ENCODE results near the gene CDH15. TPM values are rescaled to one million over a fixed set of nuclear protein-coding genes. Genes with fewer than 3 reads are reported as not detected.

Gene CDH15
- total and polyA plus RNA-seq, 9 of the 15 experiments (the other 6 are each of a cell fraction or from before 2014, with no cell fraction given) = 0.07 to 0.18 TPM; not detected in 7

DNA sequence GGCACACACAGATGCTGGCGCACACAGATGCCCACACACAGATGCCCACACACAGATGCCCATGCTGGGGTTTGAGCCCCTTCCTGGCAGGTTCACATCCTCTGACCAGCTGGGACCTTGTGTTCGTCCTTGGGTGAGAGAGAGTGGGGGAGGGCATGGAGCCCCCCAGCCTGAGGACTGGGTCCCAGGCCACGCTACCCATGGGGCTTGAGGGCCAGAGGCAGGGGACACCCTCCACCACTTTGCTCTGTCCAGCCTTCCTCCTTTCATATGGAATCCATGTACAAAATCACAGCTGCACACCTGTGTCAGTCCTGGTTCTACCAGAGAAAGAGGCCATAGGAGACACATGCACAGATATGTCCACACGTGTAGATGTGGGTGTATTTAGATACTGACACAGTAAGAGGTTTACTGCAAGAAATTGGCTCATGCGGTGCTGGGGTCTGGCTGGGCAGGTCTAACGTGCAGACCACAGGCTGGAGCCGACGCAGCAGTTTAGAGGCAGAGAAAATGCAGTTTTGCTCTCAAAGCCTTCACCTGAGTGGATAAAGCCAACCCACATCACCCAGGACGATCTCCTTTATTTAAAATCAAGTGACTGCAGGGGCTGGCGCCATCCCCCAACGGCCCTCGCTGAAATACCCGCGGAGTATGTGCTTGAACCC, 17.9 kb downstream of the CDH15 start:
- no TSS peak for BruUV-seq (replicated peaks)
- CTCF ChIA-PET (ENCODE audit: low intra/inter-chr PET ratio) = no interaction called here
- FAIRE-seq (no peak), ATAC-seq (no peak), DNase-seq (ENCODE audit: extremely low read depth in 1 of 4, low spot score in 3 of 4) (no peak)
- peaks cover 0 to 62% of the 10 kb centered on the region in 2 experiments; a peak in 4 of 5 replicates for H3K4me1 ChIP-seq (replicated peaks in 1 of 2; ENCODE audit: control insufficient read depth in 2 of 2, insufficient read depth in 2 of 2, low read length in 2 of 2)
- no peak overlapping the region for H3K27ac ChIP-seq (ENCODE audit: extremely low read depth, low read depth, low read length)
- H3K9me1 ChIP-seq (ENCODE audit: control insufficient read depth, insufficient read depth, low read length) = peaks cover 3% of the 10 kb centered on the region
- H4K20me1 ChIP-seq (replicated peaks; ENCODE audit: control insufficient read depth, insufficient read depth, low read length) = no peaks in the 10 kb centered on the region; the same call in 1 of the 2 replicates
- H3K9me3 ChIP-seq (replicated peaks; ENCODE audit: control insufficient read depth, insufficient read depth, low read depth, low read length) = no peaks in the 10 kb centered on the region
- H3K79me2 ChIP-seq (ENCODE audit: control insufficient read depth, insufficient read depth, low read length) = no peaks in the 10 kb centered on the region
- no peak overlapping the region for H3K4me3 ChIP-seq
- H3K36me3 ChIP-seq (ENCODE audit: control insufficient read depth, insufficient read depth, low read length) = no peaks in the 10 kb centered on the region
- POLR2A ChIA-PET = interaction anchor here (0.5 kb wide), 1 partner anchor 338 kb away, joined by 3 read pairs; no protein-coding TSS in a partner anchor
- H3K9ac ChIP-seq (ENCODE audit: insufficient read depth in 1 of 2, low read depth in 2 of 2, low read length in 2 of 2) = no peak overlapping the region
- 0 out of 2 replicates have a peak, but pooled peaks have one; percentile 18 for TF ChIP-seq ZNF263 (CRISPR knock-in tag; IDR thresholded peaks at IDR 0.05; ENCODE audit: borderline replicate concordance)
- no peak for TF ChIP-seq ZNF583 (CRISPR knock-in tag; IDR thresholded peaks at IDR 0.05)
- TF ChIP-seq, protein P1, sequence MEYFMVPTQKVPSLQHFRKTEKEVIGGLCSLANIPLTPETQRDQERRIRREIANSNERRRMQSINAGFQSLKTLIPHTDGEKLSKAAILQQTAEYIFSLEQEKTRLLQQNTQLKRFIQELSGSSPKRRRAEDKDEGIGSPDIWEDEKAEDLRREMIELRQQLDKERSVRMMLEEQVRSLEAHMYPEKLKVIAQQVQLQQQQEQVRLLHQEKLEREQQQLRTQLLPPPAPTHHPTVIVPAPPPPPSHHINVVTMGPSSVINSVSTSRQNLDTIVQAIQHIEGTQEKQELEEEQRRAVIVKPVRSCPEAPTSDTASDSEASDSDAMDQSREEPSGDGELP (CRISPR knock-in tag; IDR thresholded peaks at IDR 0.05; ENCODE audit: borderline replicate concordance) = 0 out of 2 replicates have a peak, but pooled peaks have one; percentile 24
- peak; percentile 58; the same call in 1 of the 2 replicates for TF ChIP-seq ZNF121 (CRISPR knock-in tag; conservative IDR thresholded peaks at IDR 0.05)
- intact Hi-C loops (cut with micrococcal nuclease) = no loop called here
- in situ Hi-C loops (cut with MboI) = no loop called here
- 39% methylated on average over 12 of the region's 14 CpGs for WGBS (ENCODE audit: insufficient coverage, low coverage, missing lambda C conversion rate)
- no peak overlapping the region for H2AFZ ChIP-seq (ENCODE audit: low read depth, low read length)
- H3K4me2 ChIP-seq (ENCODE audit: insufficient read depth, low read length) = no peak overlapping the region
- peaks cover 0 to 17% of the 10 kb centered on the region in 2 experiments; a peak in 2 of 5 replicates for H3K27me3 ChIP-seq (ENCODE audit: control insufficient read depth in 2 of 2, insufficient read depth in 2 of 2, low read length in 2 of 2)

Data from K562 (cell line).